Cardiac fibroblast (primary cell): ENCODE results near the gene CSNK1E.

Experiments used
- DNase-seq, 2 donors: peaks; one replicate each; pipeline versions ENCODE4 v3.0.0 to v3.0.0-alpha.2; 2010; ENCODE audit warnings: low read depth in 2 of 2
- H3K4me3 ChIP-seq, 2 donors: replicated peaks in 1 of 2; 1 replicate in 1 of 2; 2 replicates in 1 of 2; pipeline ENCODE4 v1.5.1; 2011; ENCODE audit warnings: low read depth in 2 of 2, low read length in 2 of 2, mild to moderate bottlenecking in 2 of 2, moderate library complexity in 1 of 2
- TF ChIP-seq, protein P1 (sequence below): IDR thresholded peaks from one replicate; pipeline ENCODE4 v1.5.1; 2011; ENCODE audit warnings: low read depth, mild to moderate bottlenecking, low read length, inconsistent platforms

CSNK1E gene

DNA sequence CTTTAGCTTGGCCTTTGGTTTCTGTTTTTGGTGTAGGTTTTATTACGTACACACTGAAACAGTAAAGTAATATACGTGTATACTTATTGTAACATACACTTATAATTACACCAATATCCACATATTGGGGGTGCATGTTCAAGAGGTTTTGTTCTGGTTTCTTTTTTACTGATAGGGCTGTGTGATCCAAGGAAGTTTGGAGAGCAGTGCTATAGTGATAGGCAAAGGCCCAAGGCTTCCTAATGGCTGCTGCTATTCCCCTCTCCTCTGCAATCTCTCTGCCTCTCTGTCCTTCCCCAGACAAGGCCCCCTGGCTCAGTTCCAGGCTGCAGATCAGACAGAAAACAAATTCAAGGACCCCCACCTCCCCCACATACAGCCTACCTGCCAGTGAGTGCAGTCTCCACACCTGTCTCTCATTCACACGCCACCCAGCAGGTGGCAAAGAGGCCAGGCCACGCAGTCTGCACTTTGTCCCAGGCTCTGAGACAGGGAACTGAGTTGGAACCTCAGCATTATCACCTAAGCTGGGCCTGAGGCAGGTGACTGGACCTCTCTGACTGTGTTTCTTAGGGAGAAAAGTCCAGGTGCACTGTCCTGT, 59.5 kb downstream of the CSNK1E start:
- peak in 1 of 2 donors; percentile 11 for DNase-seq
- TF ChIP-seq, protein P1, sequence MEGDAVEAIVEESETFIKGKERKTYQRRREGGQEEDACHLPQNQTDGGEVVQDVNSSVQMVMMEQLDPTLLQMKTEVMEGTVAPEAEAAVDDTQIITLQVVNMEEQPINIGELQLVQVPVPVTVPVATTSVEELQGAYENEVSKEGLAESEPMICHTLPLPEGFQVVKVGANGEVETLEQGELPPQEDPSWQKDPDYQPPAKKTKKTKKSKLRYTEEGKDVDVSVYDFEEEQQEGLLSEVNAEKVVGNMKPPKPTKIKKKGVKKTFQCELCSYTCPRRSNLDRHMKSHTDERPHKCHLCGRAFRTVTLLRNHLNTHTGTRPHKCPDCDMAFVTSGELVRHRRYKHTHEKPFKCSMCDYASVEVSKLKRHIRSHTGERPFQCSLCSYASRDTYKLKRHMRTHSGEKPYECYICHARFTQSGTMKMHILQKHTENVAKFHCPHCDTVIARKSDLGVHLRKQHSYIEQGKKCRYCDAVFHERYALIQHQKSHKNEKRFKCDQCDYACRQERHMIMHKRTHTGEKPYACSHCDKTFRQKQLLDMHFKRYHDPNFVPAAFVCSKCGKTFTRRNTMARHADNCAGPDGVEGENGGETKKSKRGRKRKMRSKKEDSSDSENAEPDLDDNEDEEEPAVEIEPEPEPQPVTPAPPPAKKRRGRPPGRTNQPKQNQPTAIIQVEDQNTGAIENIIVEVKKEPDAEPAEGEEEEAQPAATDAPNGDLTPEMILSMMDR: no peak
- H3K4me3 ChIP-seq: peak overlapping the region in 1 of 2 donors; percentile 30

GRCh38 chr22:38257181-38257580, 60.1 kb downstream of the CSNK1E start:
- peak overlapping the region in 1 of 2 donors; percentile 30 for H3K4me3 ChIP-seq
- TF ChIP-seq, protein P1: no peak
- DNase-seq: peak; percentile 78 to 85

- TF ChIP-seq, protein P1: no peak
- no peak overlapping the region for H3K4me3 ChIP-seq
- DNase-seq: no peak
Observed at GRCh38 chr22:38255697-38256096, 61.5 kb downstream of the CSNK1E start.

DNA sequence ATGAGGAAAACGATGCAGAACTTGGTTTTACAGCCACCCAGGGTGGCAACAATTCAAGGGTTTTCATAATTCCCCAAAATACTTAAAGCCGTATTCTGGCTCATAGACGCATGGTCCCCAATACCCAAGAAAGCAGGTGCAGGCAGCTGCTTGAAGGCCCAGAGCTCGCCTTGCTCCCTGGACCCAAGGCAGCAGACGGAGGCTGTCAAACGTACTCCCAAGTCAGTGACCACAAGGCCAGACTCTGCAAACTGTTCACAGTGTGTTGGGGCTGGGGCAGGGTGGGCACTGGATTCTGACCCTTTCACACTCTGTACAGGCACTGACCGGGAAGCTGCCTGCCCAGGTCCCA, 65.9 kb downstream of the CSNK1E start:
- TF ChIP-seq, protein P1: no peak
- no peak overlapping the region for H3K4me3 ChIP-seq
- no peak for DNase-seq

DNA sequence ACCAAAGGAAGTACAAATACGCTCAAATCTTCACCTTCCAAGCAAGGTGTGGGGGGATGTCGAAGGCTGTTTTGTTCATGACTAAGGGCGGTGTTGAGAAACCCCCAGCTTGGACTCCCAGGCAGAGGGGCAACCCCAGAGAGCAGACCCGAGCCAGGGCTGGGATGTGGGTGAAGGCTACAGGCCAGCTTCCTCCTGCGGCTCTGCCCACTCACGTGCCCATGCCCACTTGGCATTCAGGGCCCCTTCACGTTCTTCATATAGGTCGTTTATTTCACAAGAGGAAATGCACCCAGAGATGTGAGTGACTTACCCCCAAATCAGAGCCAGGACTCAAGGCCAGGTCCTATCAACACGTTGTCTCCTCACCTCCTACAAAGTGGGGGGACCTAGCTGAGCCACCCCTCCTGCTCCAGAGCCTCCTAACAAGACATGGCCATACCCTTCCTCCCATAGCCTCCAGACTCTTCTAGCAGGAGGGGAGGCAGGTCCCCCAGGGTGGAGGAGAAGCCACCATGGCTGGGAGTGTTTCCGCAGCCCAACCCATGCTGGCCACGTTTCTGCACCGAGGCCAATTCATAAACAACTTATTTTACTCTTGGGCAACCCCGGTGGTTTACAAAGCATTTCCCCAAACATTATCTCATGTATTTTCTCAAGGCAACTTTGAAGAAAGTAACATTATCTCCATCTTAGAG, 66.4 kb downstream of the CSNK1E start:
- H3K4me3 ChIP-seq: no peak overlapping the region
- TF ChIP-seq, protein P1: no peak
- no peak for DNase-seq

GRCh38 chr22:38249803-38250642, 67.2 kb downstream of the CSNK1E start:
- TF ChIP-seq, protein P1: no peak
- H3K4me3 ChIP-seq: no peak overlapping the region
- no peak for DNase-seq
